Measurements from ENCODE around the gene AACS. TPM values are rescaled to one million over a fixed set of nuclear protein-coding genes. Genes with fewer than 3 reads are reported as not detected.

AACS gene
- total RNA-seq, 2 donors from 2014 or later, result 15.0 to 22.4 TPM

GRCh38 chr12:125131958-125132357 lies 66.7 kb downstream of the AACS start:
- Histone ChIP-seq H3K27me3 (no peaks in the 10 kb centered on the region), H3K4me1 (no peaks in the 10 kb centered on the region), H3K9me3 (no peaks in the 10 kb centered on the region), H3K36me3 (replicated peaks in 1 of 2; ENCODE audit: insufficient read depth in 1 of 2, low read depth in 2 of 2) (peaks cover 3 to 4% of the 10 kb centered on the region in 2 donors), H3K27ac (no peak overlapping the region), H3K4me3 (no peak overlapping the region)
- no peak for ATAC-seq
- intact Hi-C loops (cut with DNase I), result no loop called here
- WGBS, 2 donors, result 87 to 92% methylated on average over 8 of the region's 8 CpGs
- TF ChIP-seq POLR2A (IDR thresholded peaks at IDR 0.05), result no peak
- TF ChIP-seq CTCF (IDR thresholded peaks at IDR 0.05), result no peak
- no peak for DNase-seq

- 92% methylated on average over 16 of the region's 16 CpGs for WGBS, 2 donors
- Histone ChIP-seq H3K4me3 (no peak overlapping the region), H3K27ac (no peak overlapping the region), H3K4me1 (no peaks in the 10 kb centered on the region), H3K27me3 (no peaks in the 10 kb centered on the region), H3K36me3 (replicated peaks in 1 of 2; ENCODE audit: insufficient read depth in 1 of 2, low read depth in 2 of 2) (peaks cover 3 to 4% of the 10 kb centered on the region in 2 donors), H3K9me3 (no peaks in the 10 kb centered on the region)
- intact Hi-C loops (cut with DNase I), result no loop called here
- DNase-seq (no peak), ATAC-seq (no peak)
- TF ChIP-seq POLR2A (IDR thresholded peaks at IDR 0.05) (no peak), CTCF (IDR thresholded peaks at IDR 0.05) (no peak)
These were observed 67.6 kb downstream of the AACS start for GRCh38 chr12:125132698-125133400.

- intact Hi-C loops (cut with DNase I), result no loop called here
- H3K9me3 ChIP-seq, result no peaks in the 10 kb centered on the region
- H3K4me3 ChIP-seq, result no peak overlapping the region
- H3K4me1 ChIP-seq, result no peaks in the 10 kb centered on the region
- H3K36me3 ChIP-seq (replicated peaks in 1 of 2; ENCODE audit: insufficient read depth in 1 of 2, low read depth in 2 of 2), result peaks cover 3 to 4% of the 10 kb centered on the region in 2 donors
- H3K27me3 ChIP-seq, result no peaks in the 10 kb centered on the region
- no peak for DNase-seq
- TF ChIP-seq CTCF (IDR thresholded peaks at IDR 0.05) (no peak), POLR2A (IDR thresholded peaks at IDR 0.05) (no peak)
- H3K27ac ChIP-seq, result no peak overlapping the region
- 90 to 97% methylated on average over 8 to 12 of the region's 12 CpGs for whole genome bisulfite sequencing, 2 donors
- ATAC-seq, result no peak
These were observed 68.4 kb downstream of the AACS start for GRCh38 chr12:125133616-125134015.

- Histone ChIP-seq H3K36me3 (replicated peaks in 1 of 2; ENCODE audit: insufficient read depth in 1 of 2, low read depth in 2 of 2) (peaks cover 3 to 4% of the 10 kb centered on the region in 2 donors), H3K27me3 (no peaks in the 10 kb centered on the region), H3K4me3 (no peak overlapping the region), H3K4me1 (no peaks in the 10 kb centered on the region), H3K9me3 (no peaks in the 10 kb centered on the region), H3K27ac (no peak overlapping the region)
- intact Hi-C loops (cut with DNase I), result no loop called here
- TF ChIP-seq CTCF (IDR thresholded peaks at IDR 0.05) (no peak), POLR2A (IDR thresholded peaks at IDR 0.05) (no peak)
- WGBS, 2 donors, result 90 to 94% methylated on average over 14 of the region's 14 CpGs
- no peak for DNase-seq
- no peak for ATAC-seq
These were observed 69.3 kb downstream of the AACS start for GRCh38 chr12:125134576-125134975.

- Histone ChIP-seq H3K4me3 (no peak overlapping the region), H3K27me3 (no peaks in the 10 kb centered on the region), H3K4me1 (no peaks in the 10 kb centered on the region), H3K36me3 (replicated peaks in 1 of 2; ENCODE audit: insufficient read depth in 1 of 2, low read depth in 2 of 2) (peaks cover 0 to 4% of the 10 kb centered on the region in 2 donors), H3K9me3 (no peaks in the 10 kb centered on the region), H3K27ac (no peak overlapping the region)
- TF ChIP-seq POLR2A (IDR thresholded peaks at IDR 0.05) (no peak), CTCF (IDR thresholded peaks at IDR 0.05) (no peak)
- DNase-seq (no peak), ATAC-seq (no peak)
- WGBS, 2 donors, result 96 to 97% methylated on average over 7 to 8 of the region's 8 CpGs
- intact Hi-C loops (cut with DNase I), result no loop called here
These were observed 70.7 kb downstream of the AACS start for GRCh38 chr12:125135906-125136305.

Data from body of pancreas (tissue), 4 donors.